Measurements from ENCODE around the gene SLC27A3.

SLC27A3 gene

GRCh38 chr1:153774780-153775457 lies at the start of gene SLC27A3:
Gene SLC27A3, plus strand, starts transcription at chr1:153775407. Its CDS starts 91 bp downstream, at chr1:153775498.
- no peak for DNase-seq (ENCODE audit: low spot score)

DNA sequence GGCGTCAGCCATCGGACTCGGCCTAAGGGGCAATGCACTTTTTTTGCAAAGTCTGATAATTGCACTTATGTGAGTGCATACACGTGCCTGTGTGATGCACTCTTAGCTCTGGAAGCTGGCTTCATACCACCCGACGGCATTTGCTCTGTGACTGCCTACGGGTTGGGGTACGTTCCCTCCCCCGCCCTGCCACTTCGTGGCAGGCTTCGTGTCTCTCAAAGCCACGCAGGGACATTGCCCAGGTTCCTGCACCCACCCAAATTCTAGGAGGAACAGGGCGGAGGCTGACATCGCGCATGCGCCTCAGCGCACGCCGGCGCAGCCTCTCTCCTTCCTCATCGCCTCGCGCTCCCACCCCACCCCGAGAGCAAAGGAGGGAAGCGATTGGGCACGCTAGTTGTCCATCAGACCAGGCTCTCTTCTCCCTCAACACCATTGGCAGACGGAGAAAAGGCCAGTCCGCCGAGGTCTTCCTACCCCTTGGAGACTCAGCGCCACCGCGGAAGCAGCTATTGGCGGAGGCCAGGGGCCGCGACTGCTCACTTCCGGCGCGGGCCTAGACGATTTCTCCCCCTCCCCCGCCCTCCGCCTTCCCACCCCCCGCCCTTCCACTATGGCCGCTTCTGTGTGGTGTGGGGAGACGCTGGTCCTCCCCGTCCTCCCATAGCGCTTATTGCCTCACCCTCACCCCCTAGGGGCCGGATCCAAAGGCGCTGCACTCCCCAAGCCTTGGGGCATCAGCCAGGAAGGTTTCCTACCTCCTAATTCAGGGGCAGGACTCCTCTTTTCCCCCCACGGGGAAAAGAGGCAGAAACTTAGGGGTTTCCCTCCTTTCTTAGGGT lies 47.5 kb upstream of the SLC27A3 start, which contains the start of gene INTS3:
INTS3 (plus strand) TSS at position 588 of the 842 bp plus-strand sequence. CDS start 585 bp downstream, outside the sequence.
- peak; percentile 100 for DNase-seq (ENCODE audit: low spot score)

GRCh38 chr1:153728305-153729066 lies 46.7 kb upstream of the SLC27A3 start:
- DNase-seq (ENCODE audit: low spot score), result peak; percentile 24

GRCh38 chr1:153730468-153730988 lies 44.7 kb upstream of the SLC27A3 start:
- no peak for DNase-seq (ENCODE audit: low spot score)

GRCh38 chr1:153733970-153734369 lies 41.2 kb upstream of the SLC27A3 start:
- no peak for DNase-seq (ENCODE audit: low spot score)

DNA sequence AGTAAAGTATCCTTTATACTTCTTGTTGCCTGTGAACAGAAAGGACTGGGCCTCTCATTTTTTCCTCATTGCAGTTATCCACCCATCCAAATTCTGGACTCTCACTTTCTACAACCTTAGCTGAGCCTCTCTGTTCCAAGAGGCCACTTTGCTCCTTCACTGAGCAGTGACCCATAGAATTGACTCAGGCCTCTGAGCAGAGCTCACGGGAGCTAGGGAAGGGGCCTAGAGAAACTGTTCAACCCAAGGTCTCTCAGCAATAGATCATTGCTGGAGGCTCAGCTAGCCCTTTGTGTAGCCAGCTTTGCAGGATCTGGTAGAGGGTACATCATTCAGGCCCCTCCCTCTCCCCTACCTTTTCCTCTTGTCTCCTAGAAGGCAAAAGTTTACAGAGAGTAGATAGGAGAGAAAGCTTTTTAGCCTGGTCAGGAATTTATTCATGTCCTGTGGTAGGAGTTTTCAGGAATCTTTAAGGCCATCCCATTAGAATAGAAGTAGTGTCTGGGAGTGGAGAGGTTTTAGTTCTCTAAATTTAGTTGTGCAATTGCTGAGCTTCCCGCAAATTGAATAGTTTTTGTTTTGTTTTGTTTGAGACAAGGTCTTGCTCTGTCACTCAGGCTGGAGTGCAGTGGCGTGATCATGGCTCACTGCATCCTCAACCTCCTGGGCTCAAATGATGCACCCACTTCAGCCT lies 40.7 kb upstream of the SLC27A3 start:
- DNase-seq (ENCODE audit: low spot score), result no peak

DNA sequence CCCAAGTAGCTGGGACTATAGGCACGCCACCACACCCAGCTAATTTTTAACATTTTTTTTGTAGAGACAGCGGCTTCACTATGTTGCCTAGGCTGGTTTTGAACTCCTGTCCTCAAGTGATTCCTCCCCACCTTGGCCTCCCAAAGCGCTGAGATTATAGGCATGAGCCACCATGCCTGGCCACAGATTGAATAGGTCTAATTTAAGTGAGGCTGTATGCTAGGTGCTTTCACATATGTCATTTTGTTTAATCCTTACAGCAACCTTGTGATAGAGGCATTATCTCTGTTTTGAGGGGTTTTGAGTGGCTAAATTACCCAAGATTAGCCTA lies 40.2 kb upstream of the SLC27A3 start:
- DNase-seq (ENCODE audit: low spot score), result no peak

DNA sequence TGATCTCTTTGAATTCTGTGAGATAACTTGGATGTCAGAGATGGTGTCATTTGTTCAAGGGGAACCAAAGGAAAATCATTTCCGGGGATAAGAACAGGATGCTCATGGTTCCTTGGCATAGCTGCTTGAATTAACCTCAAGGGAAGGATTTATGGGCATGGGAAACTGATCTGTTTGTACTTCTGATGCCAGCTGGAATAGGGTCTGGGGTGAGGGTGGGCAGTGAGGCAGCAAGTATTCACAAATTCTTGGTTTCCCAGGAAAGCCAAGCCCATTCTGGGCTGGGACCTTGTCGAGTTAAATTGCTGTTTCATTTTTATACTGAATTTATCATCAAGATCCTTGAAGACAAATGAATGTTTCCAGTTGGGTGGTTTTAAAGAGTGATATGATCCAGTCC lies 33.2 kb upstream of the SLC27A3 start:
- no peak for DNase-seq (ENCODE audit: low spot score)

GRCh38 chr1:153742411-153743142 lies 32.6 kb upstream of the SLC27A3 start:
- no peak for DNase-seq (ENCODE audit: low spot score)

GRCh38 chr1:153745417-153745816 lies 29.8 kb upstream of the SLC27A3 start:
- no peak for DNase-seq (ENCODE audit: low spot score)

DNA sequence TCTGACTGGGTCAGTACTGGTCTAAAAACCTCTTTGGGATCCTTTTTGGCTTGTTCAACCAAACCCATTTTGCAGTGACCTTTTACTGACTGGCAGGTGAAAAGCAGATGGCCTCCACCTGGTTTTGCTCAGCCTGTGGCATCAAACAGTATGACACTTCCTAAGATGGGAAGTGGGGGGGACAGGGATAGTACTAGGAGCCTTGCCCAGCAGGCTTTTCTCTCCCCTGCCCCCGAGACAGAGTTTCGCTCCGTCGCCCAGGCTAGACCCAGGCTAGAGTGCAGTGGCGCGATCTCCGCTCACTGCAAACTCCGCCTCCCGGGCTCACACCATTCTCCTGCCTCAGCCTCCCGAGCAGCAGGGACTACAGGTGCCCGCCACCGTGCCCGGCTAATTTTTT lies 29.0 kb upstream of the SLC27A3 start:
- no peak for DNase-seq (ENCODE audit: low spot score)

DNA sequence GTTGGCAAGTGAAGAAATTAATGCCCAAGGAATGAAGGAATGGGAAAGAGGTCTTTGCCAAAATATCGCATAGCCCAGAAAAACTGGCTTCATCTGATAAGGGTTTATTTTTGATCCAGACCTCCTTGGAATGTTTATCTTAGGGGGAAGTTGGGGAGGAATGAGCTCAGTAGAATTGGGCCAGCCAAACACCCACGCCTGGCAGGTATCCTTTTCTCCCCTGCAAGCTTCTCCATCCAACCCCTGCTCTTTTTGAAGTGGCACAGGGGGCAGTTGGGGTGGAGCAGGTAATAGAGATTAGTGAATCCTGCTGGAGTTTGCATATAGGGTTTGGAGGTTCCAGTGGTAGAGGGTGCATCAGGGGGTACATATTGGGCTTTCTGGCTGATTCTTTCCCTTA lies 26.3 kb upstream of the SLC27A3 start:
- no peak for DNase-seq (ENCODE audit: low spot score)

GRCh38 chr1:153749408-153750005 lies 25.7 kb upstream of the SLC27A3 start:
- peak; percentile 85 for DNase-seq (ENCODE audit: low spot score)

GRCh38 chr1:153750026-153750995 lies 24.9 kb upstream of the SLC27A3 start:
- no peak for DNase-seq (ENCODE audit: low spot score)

- no peak for DNase-seq (ENCODE audit: low spot score)
Measured at GRCh38 chr1:153752072-153752471, 23.1 kb upstream of the SLC27A3 start.

- DNase-seq (ENCODE audit: low spot score), result no peak
Measured at GRCh38 chr1:153752571-153753195, 22.5 kb upstream of the SLC27A3 start.

GRCh38 chr1:153754266-153754665 lies 20.9 kb upstream of the SLC27A3 start:
- no peak for DNase-seq (ENCODE audit: low spot score)

DNA sequence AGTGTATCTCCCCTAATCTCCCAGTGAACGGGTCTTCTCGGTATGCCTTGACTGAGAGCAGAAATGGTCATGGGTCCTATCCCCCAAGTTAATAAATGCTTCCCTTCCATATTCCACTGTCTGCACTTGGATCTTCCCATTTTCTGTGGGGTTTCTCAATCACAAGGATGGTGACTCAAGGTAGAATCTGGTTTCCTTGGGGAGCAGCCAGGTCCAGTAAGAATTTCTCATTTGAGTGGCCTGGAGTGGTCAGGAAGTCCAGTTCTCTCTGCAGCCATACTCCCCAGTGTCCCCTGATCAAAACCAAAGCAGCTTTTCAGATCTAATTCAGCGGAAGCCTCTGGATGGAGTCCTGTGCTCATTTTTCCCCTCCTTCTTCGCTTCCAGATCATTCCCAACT lies 14.8 kb upstream of the SLC27A3 start:
- DNase-seq (ENCODE audit: low spot score), result no peak

All from activated CD4-positive, alpha-beta T cell treated with anti-CD3 and anti-CD28 coated beads, Interleukin-2, Interleukin-4, amounts not matched to agents 100 ng/mL and 50 ng/mL, durations not matched to agents 16 hours and 8 hours (primary cell).